WTC11 (cell line): ENCODE measurements around the gene PRR14. TPM values are rescaled to one million over a fixed set of nuclear protein-coding genes. Genes with fewer than 3 reads are reported as not detected.

ENCODE experiments used
- ATAC-seq: fragments of 200-7000 bp; cut with Tn5 transposase; 2 replicates; pipeline ENCODE4 v1.10.0; 2021; ENCODE audit warnings: mild to moderate bottlenecking, moderate library complexity
- CTCF ChIA-PET: fragments of 300-600 bp; sonication (Branson Sonifier 250); formaldehyde crosslinking; loops from one replicate; lab custom pipeline; 2021; ENCODE audit warnings: antibody characterized with exemption; lab: Charles Lee
- POLR2A ChIA-PET: fragments of 350-600 bp; sonication (Branson Sonifier 250); formaldehyde crosslinking; loops from one replicate; lab custom pipeline; 2021; ENCODE audit warnings: antibody characterized with exemption; lab: Charles Lee
- DNase-seq: peaks from one replicate; pipeline ENCODE4 v3.0.0; 2021; ENCODE audit warnings: low spot score
- H3K27ac Mint-ChIP-seq: 2 replicates; pipeline ENCODE4 v1.8.0; 2021; ENCODE audit warnings: mixed read lengths
- H3K27me3 Mint-ChIP-seq: 2 replicates; pipeline ENCODE4 v1.8.0; 2021; ENCODE audit warnings: low read depth, mild to moderate bottlenecking, moderate library complexity, mixed read lengths
- H3K36me3 Mint-ChIP-seq: 2 replicates; pipeline ENCODE4 v1.8.0; 2021; ENCODE audit warnings: mixed read lengths
- H3K4me1 Mint-ChIP-seq: 2 replicates; pipeline ENCODE4 v1.8.0; 2022; ENCODE audit warnings: mixed read lengths
- H3K4me3 Mint-ChIP-seq: 2 replicates; pipeline ENCODE4 v1.8.0; 2021; ENCODE audit warnings: mild to moderate bottlenecking, moderate library complexity, mixed read lengths
- H3K9me3 Mint-ChIP-seq: 2 replicates; pipeline ENCODE4 v1.8.0; 2021; ENCODE audit warnings: mixed read lengths
- ARID4B ChIP-seq: sonication (generic); formaldehyde crosslinking; IDR thresholded peaks from 2 replicates; pipeline ENCODE4 v1.8.0; 2023; ENCODE audit warnings: missing genetic modification reagents, mild to moderate bottlenecking, borderline replicate concordance
- ATF2 ChIP-seq: sonication (generic); formaldehyde crosslinking; IDR thresholded peaks from 2 replicates; pipeline ENCODE4 v1.8.1; 2022; ENCODE audit warnings: low read depth, missing genetic modification reagents, borderline replicate concordance
- E2F1 ChIP-seq: sonication (generic); formaldehyde crosslinking; IDR thresholded peaks from 2 replicates; pipeline ENCODE4 v1.8.0; 2022; ENCODE audit warnings: mild to moderate bottlenecking, missing genetic modification reagents
- ELF4 ChIP-seq: sonication (generic); formaldehyde crosslinking; IDR thresholded peaks from 2 replicates; pipeline ENCODE4 v1.8.1; 2022; ENCODE audit warnings: low read depth, mild to moderate bottlenecking, moderate library complexity, missing genetic modification reagents
- ESRRA ChIP-seq: sonication (generic); formaldehyde crosslinking; IDR thresholded peaks from 2 replicates; pipeline ENCODE4 v1.8.1; 2022; ENCODE audit warnings: mild to moderate bottlenecking, missing genetic modification reagents, borderline replicate concordance
- FOXP1 ChIP-seq: sonication (generic); formaldehyde crosslinking; IDR thresholded peaks from 2 replicates; pipeline ENCODE4 v1.8.0; 2022; ENCODE audit warnings: missing genetic modification reagents, mild to moderate bottlenecking, moderate library complexity, borderline replicate concordance
- GRHL2 ChIP-seq: fragments of 250-450 bp; sonication (Bioruptor Pico); IDR thresholded peaks from 2 replicates; pipeline ENCODE4 v1.8.0; 2022; ENCODE audit warnings: mild to moderate bottlenecking, moderate library complexity; ENCODE audit not compliant: insufficient replicate concordance, severe bottlenecking
- HMGA2 ChIP-seq: fragments of 250-450 bp; sonication (Bioruptor Pico); IDR thresholded peaks from 2 replicates; pipeline ENCODE4 v1.4.0; 2021; ENCODE audit warnings: mild to moderate bottlenecking, moderate library complexity
- JAZF1 ChIP-seq: fragments of 250-450 bp; sonication (Bioruptor Pico); IDR thresholded peaks from 2 replicates; pipeline ENCODE4 v1.9.0; 2021; ENCODE audit warnings: moderate library complexity, mild to moderate bottlenecking, inconsistent platforms
- MLX ChIP-seq: sonication (generic); formaldehyde crosslinking; IDR thresholded peaks from 2 replicates; pipeline ENCODE4 v1.8.1; 2023; ENCODE audit warnings: mild to moderate bottlenecking, missing genetic modification reagents, moderate library complexity
- RELA ChIP-seq: sonication (generic); formaldehyde crosslinking; IDR thresholded peaks from 2 replicates; pipeline ENCODE4 v1.8.1; 2022; ENCODE audit warnings: missing genetic modification reagents, mild to moderate bottlenecking, borderline replicate concordance
- SOX15 ChIP-seq: fragments of 250-450 bp; sonication (Bioruptor Pico); IDR thresholded peaks from 2 replicates; pipeline ENCODE4 v1.9.0; 2021; ENCODE audit warnings: mild to moderate bottlenecking
- SP1 ChIP-seq: sonication (generic); formaldehyde crosslinking; conservative IDR thresholded peaks from 2 replicates; pipeline ENCODE4 v1.8.1; 2022; ENCODE audit warnings: missing genetic modification reagents
- ZNF219 ChIP-seq: sonication (generic); formaldehyde crosslinking; IDR thresholded peaks from 2 replicates; pipeline ENCODE4 v1.8.0; 2023; ENCODE audit warnings: missing genetic modification reagents, mild to moderate bottlenecking, borderline replicate concordance
- ZNF232 ChIP-seq: sonication (generic); formaldehyde crosslinking; IDR thresholded peaks from 2 replicates; pipeline ENCODE4 v1.8.0; 2022; ENCODE audit warnings: mild to moderate bottlenecking, missing genetic modification reagents
- total RNA-seq: library from RNA; stranded (reverse); gene quantifications from 3 replicates; pipeline ENCODE4 v1.2.3, GENCODE V29; 2021
- TF ChIP-seq, protein P1 (sequence below): sonication (generic); formaldehyde crosslinking; IDR thresholded peaks from 2 replicates; pipeline ENCODE4 v1.8.0; 2023; ENCODE audit warnings: missing genetic modification reagents
- TF ChIP-seq, protein P2 (sequence below): sonication (generic); formaldehyde crosslinking; conservative IDR thresholded peaks from 2 replicates; pipeline ENCODE4 v1.8.1; 2023; ENCODE audit warnings: mild to moderate bottlenecking, low read depth, missing genetic modification reagents, moderate library complexity
- TF ChIP-seq, protein P3 (sequence below): sonication (generic); formaldehyde crosslinking; IDR thresholded peaks from 2 replicates; pipeline ENCODE4 v1.8.1; 2022; ENCODE audit warnings: missing genetic modification reagents, borderline replicate concordance
- TF ChIP-seq, protein P4 (sequence below): fragments of 250-450 bp; sonication (Bioruptor Pico); IDR thresholded peaks from 2 replicates; pipeline ENCODE4 v2.1.2; 2022; ENCODE audit warnings: mild to moderate bottlenecking, moderate library complexity

PRR14 gene
- total RNA-seq, 1 experiment from 2014 or later = 21.9 TPM

- H3K36me3 Mint-ChIP-seq = peaks cover 30% of the 10 kb centered on the region
- CTCF ChIA-PET = interaction anchor here (0.6 to 1.5 kb wide), 3 partner anchors 28 to 554 kb away, joined by 3 to 7 read pairs (median 4); no protein-coding TSS in a partner anchor
- POLR2A ChIA-PET = no interaction called here
- no peak overlapping the region for H3K4me3 Mint-ChIP-seq
- H3K4me1 Mint-ChIP-seq = no peaks in the 10 kb centered on the region
- ATAC-seq = no peak
- no peaks in the 10 kb centered on the region for H3K9me3 Mint-ChIP-seq
- no peak for DNase-seq
- TF ChIP-seq, protein P1, sequence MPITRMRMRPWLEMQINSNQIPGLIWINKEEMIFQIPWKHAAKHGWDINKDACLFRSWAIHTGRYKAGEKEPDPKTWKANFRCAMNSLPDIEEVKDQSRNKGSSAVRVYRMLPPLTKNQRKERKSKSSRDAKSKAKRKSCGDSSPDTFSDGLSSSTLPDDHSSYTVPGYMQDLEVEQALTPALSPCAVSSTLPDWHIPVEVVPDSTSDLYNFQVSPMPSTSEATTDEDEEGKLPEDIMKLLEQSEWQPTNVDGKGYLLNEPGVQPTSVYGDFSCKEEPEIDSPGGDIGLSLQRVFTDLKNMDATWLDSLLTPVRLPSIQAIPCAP = no peak
- TF ChIP-seq ZNF232 (CRISPR knock-in tag) = no peak
- no peak for TF ChIP-seq FOXP1 (CRISPR knock-in tag)
- TF ChIP-seq MLX (CRISPR knock-in tag) = no peak
- no peak for TF ChIP-seq RELA (CRISPR knock-in tag)
- no peak for TF ChIP-seq SOX15
- TF ChIP-seq GRHL2 (CRISPR knock-in tag) = no peak
- no peak for TF ChIP-seq SP1 (CRISPR knock-in tag)
- no peak for TF ChIP-seq ELF4 (CRISPR knock-in tag)
- TF ChIP-seq, protein P2, sequence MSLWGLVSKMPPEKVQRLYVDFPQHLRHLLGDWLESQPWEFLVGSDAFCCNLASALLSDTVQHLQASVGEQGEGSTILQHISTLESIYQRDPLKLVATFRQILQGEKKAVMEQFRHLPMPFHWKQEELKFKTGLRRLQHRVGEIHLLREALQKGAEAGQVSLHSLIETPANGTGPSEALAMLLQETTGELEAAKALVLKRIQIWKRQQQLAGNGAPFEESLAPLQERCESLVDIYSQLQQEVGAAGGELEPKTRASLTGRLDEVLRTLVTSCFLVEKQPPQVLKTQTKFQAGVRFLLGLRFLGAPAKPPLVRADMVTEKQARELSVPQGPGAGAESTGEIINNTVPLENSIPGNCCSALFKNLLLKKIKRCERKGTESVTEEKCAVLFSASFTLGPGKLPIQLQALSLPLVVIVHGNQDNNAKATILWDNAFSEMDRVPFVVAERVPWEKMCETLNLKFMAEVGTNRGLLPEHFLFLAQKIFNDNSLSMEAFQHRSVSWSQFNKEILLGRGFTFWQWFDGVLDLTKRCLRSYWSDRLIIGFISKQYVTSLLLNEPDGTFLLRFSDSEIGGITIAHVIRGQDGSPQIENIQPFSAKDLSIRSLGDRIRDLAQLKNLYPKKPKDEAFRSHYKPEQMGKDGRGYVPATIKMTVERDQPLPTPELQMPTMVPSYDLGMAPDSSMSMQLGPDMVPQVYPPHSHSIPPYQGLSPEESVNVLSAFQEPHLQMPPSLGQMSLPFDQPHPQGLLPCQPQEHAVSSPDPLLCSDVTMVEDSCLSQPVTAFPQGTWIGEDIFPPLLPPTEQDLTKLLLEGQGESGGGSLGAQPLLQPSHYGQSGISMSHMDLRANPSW (CRISPR knock-in tag) = no peak
- TF ChIP-seq ESRRA = no peak
- TF ChIP-seq, protein P3, sequence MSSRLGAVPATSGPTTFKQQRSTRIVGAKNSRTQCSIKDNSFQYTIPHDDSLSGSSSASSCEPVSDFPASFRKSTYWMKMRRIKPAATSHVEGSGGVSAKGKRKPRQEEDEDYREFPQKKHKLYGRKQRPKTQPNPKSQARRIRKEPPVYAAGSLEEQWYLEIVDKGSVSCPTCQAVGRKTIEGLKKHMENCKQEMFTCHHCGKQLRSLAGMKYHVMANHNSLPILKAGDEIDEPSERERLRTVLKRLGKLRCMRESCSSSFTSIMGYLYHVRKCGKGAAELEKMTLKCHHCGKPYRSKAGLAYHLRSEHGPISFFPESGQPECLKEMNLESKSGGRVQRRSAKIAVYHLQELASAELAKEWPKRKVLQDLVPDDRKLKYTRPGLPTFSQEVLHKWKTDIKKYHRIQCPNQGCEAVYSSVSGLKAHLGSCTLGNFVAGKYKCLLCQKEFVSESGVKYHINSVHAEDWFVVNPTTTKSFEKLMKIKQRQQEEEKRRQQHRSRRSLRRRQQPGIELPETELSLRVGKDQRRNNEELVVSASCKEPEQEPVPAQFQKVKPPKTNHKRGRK (CRISPR knock-in tag) = no peak
- no peak for TF ChIP-seq ARID4B (CRISPR knock-in tag)
- no peak for TF ChIP-seq ATF2 (CRISPR knock-in tag)
- TF ChIP-seq, protein P4, sequence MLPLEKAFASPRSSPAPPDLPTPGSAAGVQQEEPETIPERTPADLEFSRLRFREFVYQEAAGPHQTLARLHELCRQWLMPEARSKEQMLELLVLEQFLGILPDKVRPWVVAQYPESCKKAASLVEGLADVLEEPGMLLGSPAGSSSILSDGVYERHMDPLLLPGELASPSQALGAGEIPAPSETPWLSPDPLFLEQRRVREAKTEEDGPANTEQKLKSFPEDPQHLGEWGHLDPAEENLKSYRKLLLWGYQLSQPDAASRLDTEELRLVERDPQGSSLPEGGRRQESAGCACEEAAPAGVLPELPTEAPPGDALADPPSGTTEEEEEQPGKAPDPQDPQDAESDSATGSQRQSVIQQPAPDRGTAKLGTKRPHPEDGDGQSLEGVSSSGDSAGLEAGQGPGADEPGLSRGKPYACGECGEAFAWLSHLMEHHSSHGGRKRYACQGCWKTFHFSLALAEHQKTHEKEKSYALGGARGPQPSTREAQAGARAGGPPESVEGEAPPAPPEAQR = no peak
- no peak for TF ChIP-seq E2F1 (CRISPR knock-in tag)
- no peak for TF ChIP-seq ZNF219
- no peak for TF ChIP-seq HMGA2
- TF ChIP-seq JAZF1 (CRISPR knock-in tag) = no peak
- peaks cover 83% of the 10 kb centered on the region for H3K27me3 Mint-ChIP-seq
- no peak overlapping the region for H3K27ac Mint-ChIP-seq
These were observed 15.1 kb downstream of the PRR14 start for GRCh38 chr16:30665830-30666190.
